ENCODE data around the gene HCN3. TPM values are rescaled to one million over a fixed set of nuclear protein-coding genes. Genes with fewer than 3 reads are reported as not detected.
A peak's percentile ranks its signal among the peaks of the same experiment; 100 is the strongest.

HCN3 gene
- total and polyA plus RNA-seq, 2 of the 13 experiments (the other 11 are each of a cell fraction or from before 2014, with no cell fraction given) = 2.4 to 10.2 TPM

GRCh38 chr1:155277070-155277901 is at the start of gene HCN3 (continued):
- TF ChIP-seq KDM3A (CRISPR knock-in tag; IDR thresholded peaks at IDR 0.05; ENCODE audit: low read depth) = 0 out of 2 replicates have a peak, but pooled peaks have one; percentile 53
- TF ChIP-seq ARNT (IDR thresholded peaks at IDR 0.05) = no peak
- no peak for TF ChIP-seq ZFAT (CRISPR knock-in tag; conservative IDR thresholded peaks at IDR 0.05)
- TF ChIP-seq, protein P1, sequence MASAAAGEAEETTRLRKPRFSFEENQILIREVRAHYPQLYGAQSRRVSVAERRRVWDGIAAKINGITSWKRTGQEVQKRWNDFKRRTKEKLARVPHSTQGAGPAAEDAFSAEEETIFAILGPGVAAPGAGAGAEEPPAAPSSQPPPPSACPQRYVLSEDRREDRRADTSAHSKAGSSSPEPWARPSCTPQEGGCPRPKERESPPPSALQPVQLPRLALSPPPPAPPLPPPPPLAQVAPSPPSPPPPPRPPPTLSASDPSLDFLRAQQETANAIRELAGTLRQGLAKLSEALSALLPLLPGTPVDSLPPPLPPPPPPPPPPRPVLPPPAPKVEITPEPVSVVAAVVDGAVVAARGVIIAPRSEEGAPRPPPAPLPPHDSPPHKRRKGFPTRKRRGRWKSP (CRISPR knock-in tag; IDR thresholded peaks at IDR 0.05) = no peak; the same call in 1 of the 2 replicates
- TF ChIP-seq ZNF235 (CRISPR knock-in tag; IDR thresholded peaks at IDR 0.05; ENCODE audit: borderline replicate concordance) = peak; percentile 67; the same call in 1 of the 2 replicates
- TF ChIP-seq, protein P2, sequence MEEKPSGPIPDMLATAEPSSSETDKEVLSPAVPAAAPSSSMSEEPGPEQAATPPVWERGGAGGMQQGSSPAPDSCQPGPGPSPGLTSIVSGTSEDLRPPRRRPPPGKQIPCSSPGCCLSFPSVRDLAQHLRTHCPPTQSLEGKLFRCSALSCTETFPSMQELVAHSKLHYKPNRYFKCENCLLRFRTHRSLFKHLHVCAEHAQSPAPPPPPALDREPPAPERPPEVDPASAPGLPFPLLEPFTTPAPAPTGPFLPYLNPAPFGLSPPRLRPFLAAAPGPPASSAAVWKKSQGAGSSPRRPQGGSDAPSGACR (CRISPR knock-in tag; IDR thresholded peaks at IDR 0.05) = peak; percentile 44; the same call in 1 of the 2 replicates
- TF ChIP-seq NR2F1 (CRISPR knock-in tag; IDR thresholded peaks at IDR 0.05) = no peak
- TF ChIP-seq FOSL1 (CRISPR knock-in tag; IDR thresholded peaks at IDR 0.05; ENCODE audit: borderline replicate concordance) = no peak
- 0 out of 2 replicates have a peak, but pooled peaks have one; percentile 53 for TF ChIP-seq ZMAT3 (CRISPR knock-in tag; conservative IDR thresholded peaks at IDR 0.05)
- TF ChIP-seq, protein P3, sequence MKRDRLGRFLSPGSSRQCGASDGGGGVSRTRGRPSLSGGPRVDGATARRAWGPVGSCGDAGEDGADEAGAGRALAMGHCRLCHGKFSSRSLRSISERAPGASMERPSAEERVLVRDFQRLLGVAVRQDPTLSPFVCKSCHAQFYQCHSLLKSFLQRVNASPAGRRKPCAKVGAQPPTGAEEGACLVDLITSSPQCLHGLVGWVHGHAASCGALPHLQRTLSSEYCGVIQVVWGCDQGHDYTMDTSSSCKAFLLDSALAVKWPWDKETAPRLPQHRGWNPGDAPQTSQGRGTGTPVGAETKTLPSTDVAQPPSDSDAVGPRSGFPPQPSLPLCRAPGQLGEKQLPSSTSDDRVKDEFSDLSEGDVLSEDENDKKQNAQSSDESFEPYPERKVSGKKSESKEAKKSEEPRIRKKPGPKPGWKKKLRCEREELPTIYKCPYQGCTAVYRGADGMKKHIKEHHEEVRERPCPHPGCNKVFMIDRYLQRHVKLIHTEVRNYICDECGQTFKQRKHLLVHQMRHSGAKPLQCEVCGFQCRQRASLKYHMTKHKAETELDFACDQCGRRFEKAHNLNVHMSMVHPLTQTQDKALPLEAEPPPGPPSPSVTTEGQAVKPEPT (CRISPR knock-in tag; IDR thresholded peaks at IDR 0.05; ENCODE audit: low read depth) = peak; percentile 33; the same call in 1 of the 2 replicates
- peak; percentile 74; the same call in 1 of the 2 replicates for TF ChIP-seq ATF7-NPFF (CRISPR knock-in tag; IDR thresholded peaks at IDR 0.05; ENCODE audit: low read depth)
- no peak for TF ChIP-seq FOXO1 (CRISPR knock-in tag; IDR thresholded peaks at IDR 0.05)
- TF ChIP-seq TFDP1 (CRISPR knock-in tag; IDR thresholded peaks at IDR 0.05; ENCODE audit: borderline replicate concordance) = peak; percentile 97
- no peak for TF ChIP-seq ADNP (CRISPR knock-in tag; IDR thresholded peaks at IDR 0.05)
- TF ChIP-seq KDM5B (CRISPR knock-in tag; IDR thresholded peaks at IDR 0.05; ENCODE audit: borderline replicate concordance) = peak; percentile 54; the same call in 1 of the 2 replicates
- TF ChIP-seq, protein P4, sequence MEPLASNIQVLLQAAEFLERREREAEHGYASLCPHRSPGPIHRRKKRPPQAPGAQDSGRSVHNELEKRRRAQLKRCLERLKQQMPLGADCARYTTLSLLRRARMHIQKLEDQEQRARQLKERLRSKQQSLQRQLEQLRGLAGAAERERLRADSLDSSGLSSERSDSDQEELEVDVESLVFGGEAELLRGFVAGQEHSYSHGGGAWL (CRISPR knock-in tag; IDR thresholded peaks at IDR 0.05) = peak; percentile 76
- no peak for TF ChIP-seq TP53 (CRISPR knock-in tag; conservative IDR thresholded peaks at IDR 0.05)
- TF ChIP-seq, protein P5, sequence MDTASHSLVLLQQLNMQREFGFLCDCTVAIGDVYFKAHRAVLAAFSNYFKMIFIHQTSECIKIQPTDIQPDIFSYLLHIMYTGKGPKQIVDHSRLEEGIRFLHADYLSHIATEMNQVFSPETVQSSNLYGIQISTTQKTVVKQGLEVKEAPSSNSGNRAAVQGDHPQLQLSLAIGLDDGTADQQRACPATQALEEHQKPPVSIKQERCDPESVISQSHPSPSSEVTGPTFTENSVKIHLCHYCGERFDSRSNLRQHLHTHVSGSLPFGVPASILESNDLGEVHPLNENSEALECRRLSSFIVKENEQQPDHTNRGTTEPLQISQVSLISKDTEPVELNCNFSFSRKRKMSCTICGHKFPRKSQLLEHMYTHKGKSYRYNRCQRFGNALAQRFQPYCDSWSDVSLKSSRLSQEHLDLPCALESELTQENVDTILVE (CRISPR knock-in tag; IDR thresholded peaks at IDR 0.05) = peak; percentile 53; the same call in 1 of the 2 replicates
- TF ChIP-seq REL (CRISPR knock-in tag; conservative IDR thresholded peaks at IDR 0.05) = no peak
- TF ChIP-seq SPEN (CRISPR knock-in tag; IDR thresholded peaks at IDR 0.05; ENCODE audit: low read depth) = peak; percentile 27
- TF ChIP-seq ZBTB43 (CRISPR knock-in tag; conservative IDR thresholded peaks at IDR 0.05) = 0 out of 2 replicates have a peak, but pooled peaks have one; percentile 45
